Left cardiac atrium (tissue), 4 donors: Measurements from ENCODE around the gene SLC6A18. TPM values are rescaled to one million over a fixed set of nuclear protein-coding genes. Genes with fewer than 3 reads are reported as not detected.

Source experiments
- ATAC-seq, 2 donors: fragments of 200-7000 bp; cut with Tn5 transposase; one replicate each; pipeline ENCODE4 v1.9.1; 2020; ENCODE audit warnings: mild to moderate bottlenecking in 2 of 2, moderate library complexity in 2 of 2
- DNase-seq: peaks from one replicate; pipeline ENCODE4 v3.0.0-alpha.2; 2020
- intact Hi-C, 2 donors: fragments of 100-400 bp; cut with DNase I; formaldehyde crosslinking; loops; one replicate each; pipeline versions ENCODE4 v1.14.1 to v1.15.1; 2022 to 2023
- total RNA-seq, 2 donors: library from RNA; stranded (reverse); fragmentation: NEBNext Ultra II Directional; extraction: Animal tissue kit (Norgen Biotek cat#: 25700); gene quantifications; one replicate each; pipeline ENCODE4 v1.2.1, GENCODE V29; 2021
- donor health status: DM: no; HTN: yes; CAD: no.
- donor health status: DM: no; HTN: yes; CAD: no; lungs with severe emphysema.
- donor health status: DM: yes; HTN: yes; CAD: no.
- donor health status: Dilated cardiomyopathy.

Gene SLC6A18
- total RNA-seq, 2 donors from 2014 or later: not detected

GRCh38 chr5:1244976-1245375 is 19.8 kb downstream of the SLC6A18 start:
- intact Hi-C loops: no loop called here
- ATAC-seq (no peak), DNase-seq (no peak)

GRCh38 chr5:1245905-1246576 is 20.9 kb downstream of the SLC6A18 start:
- intact Hi-C loops: no loop called here
- DNase-seq (no peak), ATAC-seq (no peak)

- ATAC-seq (peak; percentile 22 to 48), DNase-seq (peak; percentile 52)
- intact Hi-C loops: no loop called here
Measured at GRCh38 chr5:1246711-1247431, 21.7 kb downstream of the SLC6A18 start.

- ATAC-seq (no peak), DNase-seq (no peak)
- intact Hi-C loops: no loop called here
Measured at GRCh38 chr5:1247811-1248210, 22.6 kb downstream of the SLC6A18 start.

- no peak for ATAC-seq
- intact Hi-C loops: no loop called here
- no peak for DNase-seq
Measured at GRCh38 chr5:1249366-1250280, 24.4 kb downstream of the SLC6A18 start.

- DNase-seq: no peak
- no peak for ATAC-seq
- intact Hi-C loops: no loop called here
Measured at GRCh38 chr5:1251678-1252580, 26.7 kb downstream of the SLC6A18 start.

- intact Hi-C loops: no loop called here
- no peak for DNase-seq
- ATAC-seq: no peak
Measured at GRCh38 chr5:1252681-1253080, 27.5 kb downstream of the SLC6A18 start.

GRCh38 chr5:1253456-1254105 is 28.4 kb downstream of the SLC6A18 start:
- intact Hi-C loops: no loop called here
- DNase-seq: no peak

GRCh38 chr5:1254196-1254595 is 29.0 kb downstream of the SLC6A18 start:
- DNase-seq (no peak), ATAC-seq (no peak)
- intact Hi-C loops: no loop called here

More at GRCh38 chr5:1253456-1254105, 28.4 kb downstream of the SLC6A18 start:
- no peak for ATAC-seq

GRCh38 chr5:1255081-1255561 is 29.9 kb downstream of the SLC6A18 start:
- no peak for DNase-seq
- no peak for ATAC-seq
- intact Hi-C loops: no loop called here

GRCh38 chr5:1256776-1257175 is 31.6 kb downstream of the SLC6A18 start:
- intact Hi-C loops: no loop called here
- ATAC-seq (no peak), DNase-seq (no peak)

- ATAC-seq (no peak), DNase-seq (no peak)
- intact Hi-C loops: no loop called here
Measured at GRCh38 chr5:1257363-1257762, 32.2 kb downstream of the SLC6A18 start.

- intact Hi-C loops: no loop called here
- DNase-seq: no peak
- ATAC-seq: no peak
Measured at GRCh38 chr5:1257841-1258240, 32.7 kb downstream of the SLC6A18 start.

GRCh38 chr5:1259806-1260480 is 34.8 kb downstream of the SLC6A18 start:
- intact Hi-C loops: no loop called here
- DNase-seq: no peak

GRCh38 chr5:1261643-1262042 is 36.5 kb downstream of the SLC6A18 start:
- ATAC-seq (no peak), DNase-seq (no peak)
- intact Hi-C loops: no loop called here

More at GRCh38 chr5:1259806-1260480, 34.8 kb downstream of the SLC6A18 start:
- ATAC-seq: no peak

GRCh38 chr5:1262381-1262780 is 37.2 kb downstream of the SLC6A18 start:
- intact Hi-C loops: no loop called here
- DNase-seq: no peak
- no peak for ATAC-seq

GRCh38 chr5:1264211-1264610 is 39.0 kb downstream of the SLC6A18 start:
- DNase-seq: no peak
- intact Hi-C loops: no loop called here
- no peak for ATAC-seq

GRCh38 chr5:1265026-1265425 is 39.8 kb downstream of the SLC6A18 start:
- ATAC-seq (no peak), DNase-seq (no peak)
- intact Hi-C loops: no loop called here
